Hepatocyte (in vitro differentiated cells): Measurements from ENCODE around the gene RCBTB2.

Source experiments
- CTCF ChIP-seq: fragments of 200-600 bp; sonication (generic); IDR thresholded peaks from 2 replicates; pipeline ENCODE4 v1.5.1; 2016; ENCODE audit warnings: antibody characterized with exemption, mild to moderate bottlenecking; ENCODE audit not compliant: poor library complexity
- EZH2 ChIP-seq: fragments of 200-600 bp; sonication (generic); IDR thresholded peaks from 2 replicates; pipeline ENCODE4 v1.6.1; 2016; ENCODE audit warnings: antibody characterized with exemption, mild to moderate bottlenecking, borderline replicate concordance
- EZH2phosphoT487 ChIP-seq: fragments of 200-600 bp; sonication (generic); IDR thresholded peaks from one replicate; pipeline ENCODE4 v1.6.1; 2018; ENCODE audit warnings: antibody characterized with exemption, mild to moderate bottlenecking, low read depth, moderate library complexity; ENCODE audit not compliant: unreplicated experiment, severe bottlenecking

DNA sequence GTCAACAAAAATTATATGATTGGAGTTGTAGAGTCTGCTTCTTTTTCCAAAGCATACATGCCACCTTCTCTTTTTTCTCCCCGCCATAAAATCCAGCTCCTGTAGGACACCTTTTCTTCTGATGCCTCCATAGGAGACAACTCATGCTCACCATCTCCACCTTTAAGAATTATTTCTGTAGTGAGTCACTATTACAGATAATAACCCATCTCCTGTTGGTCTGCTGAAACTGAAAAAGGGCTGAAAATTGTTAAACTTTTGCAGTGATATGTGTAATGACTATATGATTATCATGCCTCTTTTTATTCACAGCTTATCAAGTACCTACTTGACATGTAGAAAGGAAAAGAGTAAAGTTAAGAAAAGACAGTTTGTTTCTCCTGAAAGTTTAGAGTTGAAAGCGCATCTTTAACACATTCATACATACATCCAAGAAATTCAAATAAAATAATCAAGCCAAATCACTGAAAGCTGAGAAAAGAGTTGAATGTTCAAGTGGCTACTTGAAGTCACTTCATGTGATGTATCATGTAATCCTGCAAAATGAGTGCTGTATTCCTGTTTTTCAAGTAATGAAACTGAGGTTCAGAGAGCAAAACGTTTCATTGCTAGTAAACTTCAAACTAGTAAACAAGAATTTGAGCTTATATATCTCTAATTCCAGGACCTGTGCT, 84.5 kb downstream of the RCBTB2 start:
- TF ChIP-seq CTCF = no peak
- TF ChIP-seq EZH2phosphoT487 = no peak
- no peak for TF ChIP-seq EZH2
